ENCODE results near the gene ZBTB20. TPM values are rescaled to one million over a fixed set of nuclear protein-coding genes. Genes with fewer than 3 reads are reported as not detected.

Gene ZBTB20
- polyA plus RNA-seq, 1 donor = 1.1 TPM

DNA sequence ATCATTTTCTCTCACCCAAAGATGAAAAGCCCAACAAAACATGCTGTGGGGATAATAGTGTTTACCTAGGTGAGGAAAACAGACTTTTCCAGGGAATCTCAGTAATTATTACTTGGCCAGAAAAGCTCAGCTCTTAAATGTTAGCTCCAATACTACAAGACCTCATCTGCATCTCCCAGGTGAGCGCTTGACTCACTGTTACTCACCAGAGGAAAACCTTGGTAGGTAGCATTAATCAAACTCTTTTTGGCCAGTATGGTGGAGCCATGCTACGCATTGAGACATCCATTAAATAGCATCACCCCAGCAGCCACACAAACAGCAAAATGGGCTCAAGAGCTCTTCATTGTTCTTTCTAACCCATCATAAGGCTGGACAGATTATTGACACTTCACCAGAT, 754.3 kb downstream of the ZBTB20 start:
- H3K27ac ChIP-seq (ENCODE audit: low read length) = no peak overlapping the region
- no CpG with 5 or more reads among the region's 2 CpGs for WGBS (ENCODE audit: insufficient coverage, low lambda C conversion rate)
- no peaks in the 10 kb centered on the region for H3K4me1 ChIP-seq (ENCODE audit: control insufficient read depth, insufficient read depth, low read length)
- DNase-seq = no peak
- no peak overlapping the region for H3K4me3 ChIP-seq (ENCODE audit: low read length)
- peaks cover 6% of the 10 kb centered on the region for H3K36me3 ChIP-seq (ENCODE audit: control insufficient read depth, insufficient read depth, low read length)
- no peaks in the 10 kb centered on the region for H3K9me3 ChIP-seq (ENCODE audit: control insufficient read depth, low read depth, low read length)
- no peaks in the 10 kb centered on the region for H3K27me3 ChIP-seq (ENCODE audit: control insufficient read depth, insufficient read depth, low read length)

DNA sequence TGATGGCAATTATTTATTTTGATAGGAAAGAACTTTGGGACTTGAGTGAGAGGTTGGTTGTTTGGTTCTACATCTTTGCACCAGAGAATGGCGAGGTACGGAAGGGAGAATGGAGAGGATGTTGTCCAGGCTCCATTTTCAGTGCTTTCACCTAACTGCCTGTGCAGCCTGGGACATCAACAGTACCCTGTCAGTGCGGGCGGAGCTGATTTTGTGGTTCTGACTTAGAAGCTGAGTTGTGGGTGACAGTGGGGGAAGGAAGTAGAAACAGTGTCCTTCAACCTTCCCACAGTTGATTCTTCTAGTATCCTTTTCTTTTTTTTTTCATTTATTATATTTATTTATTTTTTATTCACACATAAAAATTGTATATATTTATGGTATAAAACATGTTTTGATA, 757.9 kb downstream of the ZBTB20 start:
- no peaks in the 10 kb centered on the region for H3K9me3 ChIP-seq (ENCODE audit: control insufficient read depth, low read depth, low read length)
- H3K27me3 ChIP-seq (ENCODE audit: control insufficient read depth, insufficient read depth, low read length) = no peaks in the 10 kb centered on the region
- WGBS (ENCODE audit: insufficient coverage, low lambda C conversion rate) = no CpG with 5 or more reads among the region's 4 CpGs
- H3K27ac ChIP-seq (ENCODE audit: low read length) = no peak overlapping the region
- H3K36me3 ChIP-seq (ENCODE audit: control insufficient read depth, insufficient read depth, low read length) = peaks cover 13% of the 10 kb centered on the region
- no peak for DNase-seq
- H3K4me3 ChIP-seq (ENCODE audit: low read length) = no peak overlapping the region
- H3K4me1 ChIP-seq (ENCODE audit: control insufficient read depth, insufficient read depth, low read length) = no peaks in the 10 kb centered on the region

- Histone ChIP-seq H3K36me3 (ENCODE audit: control insufficient read depth, insufficient read depth, low read length) (peaks cover 18% of the 10 kb centered on the region), H3K9me3 (ENCODE audit: control insufficient read depth, low read depth, low read length) (no peaks in the 10 kb centered on the region), H3K27me3 (ENCODE audit: control insufficient read depth, insufficient read depth, low read length) (no peaks in the 10 kb centered on the region), H3K27ac (ENCODE audit: low read length) (no peak overlapping the region), H3K4me1 (ENCODE audit: control insufficient read depth, insufficient read depth, low read length) (no peaks in the 10 kb centered on the region), H3K4me3 (ENCODE audit: low read length) (no peak overlapping the region)
- no CpG with 5 or more reads among the region's 4 CpGs for WGBS (ENCODE audit: insufficient coverage, low lambda C conversion rate)
- no peak for DNase-seq
Measured at GRCh38 chr3:114384558-114384903, 762.6 kb downstream of the ZBTB20 start.

DNA sequence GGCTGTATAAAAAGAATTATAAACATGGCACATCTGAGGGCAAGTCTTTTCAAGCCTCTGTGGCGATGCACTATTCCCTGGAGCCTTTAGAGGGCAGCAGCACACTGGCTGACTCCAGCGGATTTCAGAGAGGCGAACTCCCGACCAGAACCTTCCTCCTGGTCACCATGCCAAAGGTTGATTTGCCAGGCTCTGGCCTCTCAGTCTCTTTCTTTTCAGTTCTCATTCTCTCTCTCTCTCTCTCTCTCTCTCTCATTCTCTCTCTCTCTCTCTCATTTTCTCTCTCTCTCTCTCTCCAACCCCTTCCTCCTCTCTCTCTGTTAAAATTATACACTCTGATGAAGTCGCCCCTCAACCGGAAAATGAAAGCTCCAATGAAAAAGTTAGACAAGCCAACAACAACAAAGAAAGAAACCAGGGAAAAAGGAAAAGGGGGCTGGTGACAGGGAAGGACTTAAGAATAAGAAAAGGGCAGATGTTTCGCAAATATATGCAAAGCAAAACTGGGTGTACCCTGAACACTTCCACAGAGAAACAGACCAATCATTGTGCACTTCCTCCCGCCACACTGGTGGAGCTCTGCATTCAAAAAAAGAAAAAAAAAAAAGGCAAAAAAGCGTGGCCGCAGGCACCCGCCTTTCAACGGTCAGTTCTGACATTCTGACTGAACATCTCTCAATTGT, 763.1 kb downstream of the ZBTB20 start:
- WGBS (ENCODE audit: insufficient coverage, low lambda C conversion rate) = 53% methylated on average over 5 of the region's 12 CpGs
- Histone ChIP-seq H3K27me3 (ENCODE audit: control insufficient read depth, insufficient read depth, low read length) (no peaks in the 10 kb centered on the region), H3K9me3 (ENCODE audit: control insufficient read depth, low read depth, low read length) (no peaks in the 10 kb centered on the region), H3K27ac (ENCODE audit: low read length) (peak overlapping the region; percentile 53), H3K4me3 (ENCODE audit: low read length) (peak overlapping the region; percentile 12), H3K36me3 (ENCODE audit: control insufficient read depth, insufficient read depth, low read length) (peaks cover 18% of the 10 kb centered on the region), H3K4me1 (ENCODE audit: control insufficient read depth, insufficient read depth, low read length) (no peaks in the 10 kb centered on the region)
- peak; percentile 61 to 62 for DNase-seq

GRCh38 chr3:114380233-114380651, 766.8 kb downstream of the ZBTB20 start:
- Histone ChIP-seq H3K9me3 (ENCODE audit: control insufficient read depth, low read depth, low read length) (no peaks in the 10 kb centered on the region), H3K27me3 (ENCODE audit: control insufficient read depth, insufficient read depth, low read length) (no peaks in the 10 kb centered on the region), H3K4me3 (ENCODE audit: low read length) (no peak overlapping the region), H3K36me3 (ENCODE audit: control insufficient read depth, insufficient read depth, low read length) (peaks cover 13% of the 10 kb centered on the region), H3K4me1 (ENCODE audit: control insufficient read depth, insufficient read depth, low read length) (no peaks in the 10 kb centered on the region), H3K27ac (ENCODE audit: low read length) (no peak overlapping the region)
- no CpG with 5 or more reads among the region's 4 CpGs for WGBS (ENCODE audit: insufficient coverage, low lambda C conversion rate)
- peak; percentile 14 to 48 for DNase-seq

DNA sequence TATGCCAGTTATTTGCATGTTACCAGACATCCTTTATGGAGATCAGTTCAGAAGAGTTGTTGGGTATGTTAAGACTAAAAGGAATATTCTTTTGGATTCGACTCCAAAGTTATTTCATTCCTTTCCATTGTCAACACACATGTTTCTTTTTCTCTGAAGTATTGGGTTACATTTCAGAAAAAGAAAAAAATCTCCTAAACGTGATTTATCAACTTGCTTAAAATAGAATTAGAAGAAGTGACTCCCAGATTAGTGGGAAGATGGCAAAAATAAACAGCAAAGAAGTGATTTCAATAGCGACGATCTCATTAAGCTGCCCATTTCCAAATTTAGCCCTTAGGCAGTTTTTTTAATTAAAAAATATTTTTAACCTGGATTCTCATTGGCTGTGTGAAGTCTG, 767.8 kb downstream of the ZBTB20 start:
- Histone ChIP-seq H3K9me3 (ENCODE audit: control insufficient read depth, low read depth, low read length) (no peaks in the 10 kb centered on the region), H3K4me3 (ENCODE audit: low read length) (no peak overlapping the region), H3K36me3 (ENCODE audit: control insufficient read depth, insufficient read depth, low read length) (peaks cover 13% of the 10 kb centered on the region), H3K4me1 (ENCODE audit: control insufficient read depth, insufficient read depth, low read length) (no peaks in the 10 kb centered on the region), H3K27me3 (ENCODE audit: control insufficient read depth, insufficient read depth, low read length) (no peaks in the 10 kb centered on the region), H3K27ac (ENCODE audit: low read length) (no peak overlapping the region)
- no peak for DNase-seq
- 100% methylated on average over 2 of the region's 4 CpGs for WGBS (ENCODE audit: insufficient coverage, low lambda C conversion rate)

DNA sequence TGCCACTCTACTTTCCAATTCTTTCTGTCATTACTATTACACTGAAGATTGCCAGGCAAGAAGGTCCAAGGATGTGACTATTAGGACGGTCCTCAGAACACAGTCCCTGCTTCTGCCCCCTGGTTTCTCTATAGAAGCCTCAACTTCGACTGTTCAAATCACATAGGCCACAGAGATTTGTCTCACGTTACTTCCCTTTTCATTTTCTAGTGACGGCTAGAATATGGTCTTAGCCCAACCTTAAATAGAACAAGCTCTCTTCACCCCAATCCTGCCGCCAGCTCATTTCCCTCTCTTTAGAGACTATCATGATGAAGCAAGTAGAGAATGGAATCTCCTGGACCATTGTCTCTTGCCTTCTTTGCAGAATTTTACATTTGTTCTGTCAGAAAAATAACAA, 768.3 kb downstream of the ZBTB20 start:
- no peaks in the 10 kb centered on the region for H3K9me3 ChIP-seq (ENCODE audit: control insufficient read depth, low read depth, low read length)

DNA sequence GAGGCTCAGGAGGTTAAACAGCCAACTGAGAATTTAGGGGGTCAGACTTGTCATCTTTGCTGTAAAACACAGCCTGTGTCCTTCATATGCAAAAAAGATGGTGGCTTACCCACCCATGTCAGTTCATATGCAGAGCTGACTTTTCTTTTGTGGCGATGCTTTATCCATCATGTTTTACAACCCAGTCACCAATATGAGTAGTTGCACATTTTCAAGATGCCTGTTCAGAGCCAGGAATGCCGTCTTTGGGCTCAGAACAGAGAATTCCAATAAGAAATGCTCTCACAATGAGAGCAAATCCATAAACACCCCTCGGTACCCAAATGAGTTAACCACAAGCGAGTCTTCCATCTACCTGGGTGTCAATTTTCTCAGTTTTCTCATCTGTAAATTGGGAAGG, 769.7 kb downstream of the ZBTB20 start:
- Histone ChIP-seq H3K27ac (ENCODE audit: low read length) (no peak overlapping the region), H3K36me3 (ENCODE audit: control insufficient read depth, insufficient read depth, low read length) (peaks cover 13% of the 10 kb centered on the region), H3K4me1 (ENCODE audit: control insufficient read depth, insufficient read depth, low read length) (no peaks in the 10 kb centered on the region), H3K9me3 (ENCODE audit: control insufficient read depth, low read depth, low read length) (no peaks in the 10 kb centered on the region), H3K4me3 (ENCODE audit: low read length) (no peak overlapping the region), H3K27me3 (ENCODE audit: control insufficient read depth, insufficient read depth, low read length) (no peaks in the 10 kb centered on the region)
- DNase-seq = no peak
- WGBS (ENCODE audit: insufficient coverage, low lambda C conversion rate) = no CpG with 5 or more reads among the region's 4 CpGs

More for the DNA sequence above, 768.3 kb downstream of the ZBTB20 start:
- DNase-seq = no peak
- no peaks in the 10 kb centered on the region for H3K4me1 ChIP-seq (ENCODE audit: control insufficient read depth, insufficient read depth, low read length)
- H3K27ac ChIP-seq (ENCODE audit: low read length) = no peak overlapping the region
- H3K36me3 ChIP-seq (ENCODE audit: control insufficient read depth, insufficient read depth, low read length) = peaks cover 13% of the 10 kb centered on the region
- 92% methylated on average over 2 of the region's 5 CpGs for WGBS (ENCODE audit: insufficient coverage, low lambda C conversion rate)
- H3K27me3 ChIP-seq (ENCODE audit: control insufficient read depth, insufficient read depth, low read length) = no peaks in the 10 kb centered on the region
- H3K4me3 ChIP-seq (ENCODE audit: low read length) = no peak overlapping the region

DNA sequence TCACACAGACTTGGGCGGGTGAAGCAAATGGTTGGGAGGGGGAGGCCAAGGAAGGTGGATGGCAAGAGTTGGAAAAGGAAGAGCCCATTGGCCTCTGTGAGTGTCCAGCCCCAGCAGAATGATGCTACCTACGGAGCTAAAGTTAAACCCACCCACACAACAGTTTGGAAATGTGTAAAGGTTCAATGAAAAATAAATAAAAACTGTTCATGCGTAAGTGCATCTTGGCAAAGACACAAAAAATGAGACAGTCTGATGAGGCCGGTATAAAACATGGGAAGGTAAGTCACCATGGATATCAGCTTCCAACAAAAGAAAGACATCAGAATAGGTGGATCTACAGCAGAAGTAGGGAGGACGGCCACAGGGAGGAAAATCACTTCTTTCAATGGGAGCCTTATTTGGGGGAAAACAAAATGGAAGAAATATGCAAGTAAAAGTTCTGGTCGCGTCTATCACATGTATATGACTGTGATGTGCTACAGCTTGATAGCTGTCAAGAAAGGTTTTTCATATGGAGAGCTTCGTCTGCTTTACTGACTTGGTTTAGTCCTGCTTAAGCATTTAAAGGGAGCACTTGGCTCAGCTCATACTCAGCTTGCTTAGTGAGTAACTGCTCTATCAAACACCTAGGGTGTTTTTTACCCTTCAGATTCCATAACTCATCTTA, 770.4 kb downstream of the ZBTB20 start:
- Histone ChIP-seq H3K4me3 (ENCODE audit: low read length) (no peak overlapping the region), H3K9me3 (ENCODE audit: control insufficient read depth, low read depth, low read length) (no peaks in the 10 kb centered on the region), H3K36me3 (ENCODE audit: control insufficient read depth, insufficient read depth, low read length) (peaks cover 13% of the 10 kb centered on the region), H3K27ac (ENCODE audit: low read length) (no peak overlapping the region), H3K4me1 (ENCODE audit: control insufficient read depth, insufficient read depth, low read length) (no peaks in the 10 kb centered on the region), H3K27me3 (ENCODE audit: control insufficient read depth, insufficient read depth, low read length) (no peaks in the 10 kb centered on the region)
- 92% methylated on average over 6 of the region's 8 CpGs for WGBS (ENCODE audit: insufficient coverage, low lambda C conversion rate)
- DNase-seq = no peak

DNA sequence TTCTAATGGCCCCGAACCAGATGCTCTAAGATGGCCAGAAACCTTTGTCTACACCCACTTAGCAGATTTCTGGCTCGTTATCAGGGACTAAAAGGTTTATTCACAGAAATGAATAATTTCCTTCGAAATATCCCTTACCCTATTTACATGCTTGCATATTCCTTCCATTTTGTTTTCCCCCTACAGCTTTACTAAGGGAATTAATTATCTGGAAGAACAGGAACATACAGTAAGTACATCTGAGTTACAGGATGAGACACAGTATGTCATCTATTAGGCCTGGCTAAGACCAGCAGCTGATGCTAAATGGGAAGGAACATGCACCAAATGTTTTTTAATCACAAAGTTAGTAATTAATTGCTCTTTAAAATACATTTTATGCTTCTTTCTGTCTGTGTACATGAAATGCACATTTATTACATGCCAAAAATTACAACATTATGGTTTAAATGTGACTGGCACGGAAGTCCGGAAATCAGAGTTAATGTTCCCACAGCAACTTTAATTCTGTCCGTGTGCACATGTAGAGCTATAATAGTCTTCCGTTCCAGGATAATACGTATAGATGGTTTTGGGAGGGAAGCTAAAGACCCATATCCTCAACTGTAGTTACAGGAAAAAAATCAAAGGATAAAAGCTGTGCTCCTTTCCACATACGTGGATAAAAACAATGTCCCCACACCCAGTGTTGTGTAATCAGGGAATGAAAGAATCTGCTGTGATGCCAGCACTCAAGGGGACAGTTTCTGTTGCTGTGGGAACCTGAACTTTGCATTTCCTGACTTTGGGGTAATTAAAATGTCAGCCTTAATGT, 771.3 kb downstream of the ZBTB20 start:
- Histone ChIP-seq H3K27ac (ENCODE audit: low read length) (no peak overlapping the region), H3K9me3 (ENCODE audit: control insufficient read depth, low read depth, low read length) (no peaks in the 10 kb centered on the region), H3K27me3 (ENCODE audit: control insufficient read depth, insufficient read depth, low read length) (no peaks in the 10 kb centered on the region), H3K4me3 (ENCODE audit: low read length) (no peak overlapping the region), H3K4me1 (ENCODE audit: control insufficient read depth, insufficient read depth, low read length) (no peaks in the 10 kb centered on the region), H3K36me3 (ENCODE audit: control insufficient read depth, insufficient read depth, low read length) (peaks cover 13% of the 10 kb centered on the region)
- no peak for DNase-seq
- 100% methylated on average over 2 of the region's 9 CpGs for WGBS (ENCODE audit: insufficient coverage, low lambda C conversion rate)
